Stimulated activated CD4-positive, alpha-beta T cell treated with anti-CD3 and anti-CD28 coated beads, Interleukin-4, amount 100 ng/mL, for 24 hours (primary cell): ENCODE measurements around the gene KLHL29.

Source experiments
- DNase-seq: peaks from one replicate; pipeline ENCODE4 v3.0.0-alpha.2; 2020

KLHL29 gene

DNA sequence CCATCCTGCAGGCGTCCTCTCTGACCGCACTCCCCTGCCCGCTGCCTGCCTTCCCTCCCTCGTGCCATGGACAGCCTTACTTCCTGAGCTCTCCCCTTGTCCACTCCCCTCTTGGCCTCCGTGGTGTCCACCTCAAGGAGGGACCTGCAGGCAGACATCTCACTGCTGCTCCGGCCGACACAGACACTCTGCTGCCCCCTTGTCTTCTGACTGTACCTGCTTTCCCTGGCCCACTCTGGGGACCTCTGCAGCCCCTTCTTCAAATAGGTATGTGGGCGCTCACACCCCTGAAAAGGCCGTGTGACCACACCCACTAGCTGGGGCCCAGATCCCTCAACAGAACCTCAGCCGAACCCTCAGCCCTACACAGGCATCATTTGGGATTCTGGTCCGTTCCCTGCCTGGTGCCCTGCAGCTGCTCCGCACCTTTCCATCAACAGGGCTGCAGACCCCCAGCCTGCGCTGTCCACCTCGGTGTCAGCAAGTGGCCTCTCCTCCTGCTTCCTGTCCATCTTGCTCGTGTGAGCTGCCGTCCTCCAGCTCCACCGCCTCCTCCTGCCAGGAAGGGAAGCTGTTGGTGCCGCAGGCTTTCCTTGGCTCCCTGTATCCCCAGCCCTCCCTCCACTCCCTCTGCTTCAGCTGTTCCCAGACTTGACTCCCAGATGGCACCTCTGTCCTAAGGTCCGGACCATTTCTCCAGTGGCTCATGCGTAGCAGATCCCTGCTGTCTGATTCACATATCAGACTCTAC is 94.1 kb downstream of the KLHL29 start:
- no peak for DNase-seq

DNA sequence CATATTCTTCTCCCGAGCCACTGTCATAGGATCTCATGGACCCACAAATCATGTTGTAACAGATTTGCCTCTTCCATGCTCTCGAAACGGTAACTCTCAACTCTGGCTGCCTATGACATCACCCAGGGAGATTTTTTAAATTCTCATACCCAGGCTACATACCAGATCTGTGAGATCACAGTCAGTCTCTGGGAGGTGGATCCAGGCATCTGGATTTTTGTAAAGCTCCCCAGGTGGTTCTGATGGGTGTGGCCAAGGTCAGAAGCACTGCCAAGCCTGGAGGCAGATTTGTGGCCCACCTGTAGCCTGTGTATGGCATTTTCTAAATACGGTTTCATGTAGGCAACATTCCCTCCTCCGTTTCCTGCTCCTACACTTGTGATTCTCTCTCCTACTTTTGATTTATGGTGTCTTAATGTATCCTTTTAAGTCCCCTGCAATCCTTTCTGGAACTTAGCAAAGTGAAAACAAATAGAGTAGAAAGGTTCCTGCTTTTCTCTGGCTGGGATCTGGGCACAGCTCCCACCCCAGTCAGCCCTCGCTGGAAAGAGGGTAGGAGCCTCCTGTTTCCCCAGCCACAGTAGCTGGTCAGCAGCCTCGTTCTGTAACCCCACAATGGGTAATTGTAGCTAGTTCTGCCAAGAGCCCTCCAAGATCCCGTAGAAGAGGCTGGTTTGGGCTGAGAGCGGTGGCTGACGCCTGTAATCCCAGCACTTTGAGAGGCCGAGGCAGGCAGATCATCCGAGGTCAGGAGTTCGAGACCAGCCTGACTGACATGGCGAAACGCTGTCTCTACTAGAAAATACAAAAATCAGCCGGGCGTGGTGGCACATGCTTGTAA is 96.2 kb downstream of the KLHL29 start:
- no peak for DNase-seq

DNA sequence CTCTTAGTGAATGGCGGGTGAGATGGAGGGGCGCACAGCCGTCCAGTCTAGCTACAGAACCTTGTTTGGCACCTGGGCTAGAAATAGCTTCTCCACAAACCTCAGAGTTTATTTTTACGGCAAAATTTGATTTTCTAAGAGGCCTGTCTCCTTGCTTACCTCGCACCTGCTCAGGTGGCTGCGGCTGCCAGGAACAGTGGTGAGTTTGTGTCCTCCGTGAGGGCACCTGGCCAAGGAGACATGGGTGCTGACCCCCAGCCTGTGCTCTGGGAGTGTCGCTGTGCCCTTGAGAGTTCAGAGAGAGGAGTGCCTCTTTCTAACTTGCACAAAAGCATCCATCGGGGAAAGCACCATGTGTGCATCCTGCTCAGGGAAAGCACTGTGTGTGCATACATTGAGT is 97.2 kb downstream of the KLHL29 start:
- DNase-seq: no peak

DNA sequence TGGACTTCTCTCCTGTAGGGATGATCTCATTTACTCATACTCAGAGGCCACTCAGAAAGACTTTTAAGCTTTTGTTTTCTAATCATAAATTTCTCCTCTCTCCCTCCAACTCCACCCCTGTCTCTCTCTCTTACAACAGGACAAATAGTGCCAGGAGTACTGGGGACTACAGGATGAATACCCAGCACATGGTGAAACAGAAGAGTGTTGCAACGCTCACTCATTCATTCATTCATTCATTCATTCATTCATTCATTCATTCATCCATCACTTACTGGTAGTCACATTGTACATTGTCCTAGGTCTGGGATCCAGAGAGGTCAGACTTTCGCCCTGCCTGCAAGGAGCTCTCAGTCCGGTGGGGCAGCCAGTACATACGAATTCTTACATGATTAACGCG is 97.6 kb downstream of the KLHL29 start:
- no peak for DNase-seq

DNA sequence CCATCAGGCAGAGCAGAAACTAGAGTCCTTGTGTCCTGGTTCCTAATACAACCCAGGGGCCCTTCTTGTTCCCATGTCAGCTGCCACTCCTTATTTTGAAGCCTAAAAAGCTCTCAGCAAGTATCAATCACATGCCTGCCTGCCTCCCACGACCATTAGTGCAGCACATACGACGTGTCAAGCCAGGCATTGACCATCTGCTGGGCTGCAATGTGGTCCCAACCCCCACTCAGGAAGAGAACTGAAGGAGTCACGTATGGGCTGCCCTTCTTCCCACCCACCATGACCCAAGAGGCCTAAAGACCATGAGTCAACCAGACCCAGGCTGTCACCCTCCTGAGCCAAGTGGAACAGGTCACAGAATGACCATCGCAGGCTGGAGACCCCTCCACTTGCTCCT is 98.8 kb downstream of the KLHL29 start:
- no peak for DNase-seq

DNA sequence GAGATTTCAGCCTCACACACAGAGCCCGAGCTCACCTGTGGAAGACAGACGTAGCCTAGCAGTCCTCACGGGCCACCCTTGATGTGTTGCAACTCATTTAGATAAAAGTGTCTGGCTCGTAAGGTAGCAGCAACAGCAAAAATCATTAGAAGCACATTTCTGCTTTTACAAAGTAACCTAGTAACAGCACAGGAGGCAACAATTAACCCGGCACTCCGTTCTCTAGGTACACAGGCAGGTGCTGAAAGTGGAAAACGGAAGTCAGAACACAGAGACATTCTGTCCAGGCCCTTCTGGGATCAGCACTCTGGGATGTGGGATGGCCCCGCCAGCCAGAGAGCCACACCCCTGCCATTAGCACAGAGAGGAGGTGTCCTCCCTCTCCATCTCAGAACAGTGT is 99.3 kb downstream of the KLHL29 start:
- no peak for DNase-seq

DNA sequence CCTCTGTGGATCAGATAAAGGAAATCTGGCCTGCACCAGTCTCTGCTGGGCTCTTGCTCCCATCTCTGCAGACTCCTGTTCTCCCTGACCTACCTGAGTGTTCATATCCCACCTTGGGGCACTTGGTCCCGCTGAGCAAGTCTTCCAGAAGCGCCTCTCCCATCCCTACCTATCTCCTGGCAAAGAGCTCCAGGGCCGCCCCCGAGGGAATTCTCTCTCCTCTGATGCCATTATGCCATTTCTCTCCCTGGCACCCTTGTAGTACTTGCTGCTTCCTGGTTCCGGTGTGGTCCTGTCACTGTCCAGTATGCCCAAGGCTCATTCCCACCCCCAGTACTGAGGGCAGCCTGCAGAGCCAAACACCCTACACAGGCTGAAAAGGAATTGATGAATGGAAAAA is 99.8 kb downstream of the KLHL29 start:
- DNase-seq: no peak

DNA sequence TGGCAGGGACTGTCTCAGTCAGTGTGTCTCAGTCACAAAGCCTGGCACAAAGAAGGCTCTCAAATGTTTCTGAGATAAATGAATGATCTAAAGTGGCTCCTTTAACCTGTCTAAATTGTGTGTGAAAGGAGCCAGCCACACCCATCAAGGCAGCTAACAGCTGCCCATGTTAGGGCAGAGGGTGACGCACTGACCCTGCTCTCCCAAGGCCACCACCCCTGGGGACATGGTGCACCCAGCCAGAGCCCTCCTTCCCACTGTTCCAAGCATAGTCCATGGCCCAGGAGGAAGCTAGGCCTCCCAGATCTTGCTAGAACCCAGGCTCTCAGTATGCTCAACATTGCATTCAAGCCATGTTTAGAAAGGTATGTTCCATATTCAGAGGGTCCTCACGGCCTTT is 100.3 kb downstream of the KLHL29 start:
- DNase-seq: no peak

DNA sequence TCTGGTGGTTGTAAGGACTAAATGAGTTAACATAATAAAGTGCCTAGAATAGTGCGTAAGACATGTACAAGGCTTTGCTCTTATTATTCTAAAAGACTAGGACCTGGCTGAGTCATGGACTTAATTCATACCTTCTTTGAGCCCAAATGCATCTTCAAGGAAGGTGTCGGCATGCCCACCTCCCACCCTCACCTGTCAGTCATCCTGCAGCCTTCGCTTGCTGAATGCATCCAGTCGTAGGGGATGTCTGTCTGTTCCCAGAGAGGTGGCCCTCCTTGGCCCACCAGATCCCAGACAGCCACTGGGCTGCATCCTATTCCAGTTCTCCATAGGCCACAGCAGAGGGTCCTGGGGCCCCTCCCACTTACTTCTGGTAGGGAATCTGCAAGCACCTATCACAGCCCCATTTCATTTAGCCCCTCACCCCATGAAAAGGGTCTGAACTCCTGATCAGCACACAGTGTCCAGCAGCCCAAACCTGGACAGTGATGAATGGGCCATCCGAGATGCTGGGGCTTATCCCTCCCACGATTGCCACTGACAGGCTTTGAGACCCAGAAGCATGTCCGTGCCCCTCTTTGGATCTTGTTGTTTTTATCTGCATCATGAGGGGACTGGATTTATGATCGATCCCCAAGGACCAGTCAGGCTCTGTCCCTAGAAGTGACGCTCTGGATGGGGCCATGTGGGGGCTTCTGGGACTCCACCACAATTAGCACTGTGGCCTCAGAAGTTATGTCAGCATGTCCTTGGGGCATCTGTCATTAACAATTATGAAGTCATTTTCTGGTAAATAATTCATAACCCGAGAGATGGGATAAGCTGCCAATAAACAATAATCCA is 101.1 kb downstream of the KLHL29 start:
- DNase-seq: no peak

DNA sequence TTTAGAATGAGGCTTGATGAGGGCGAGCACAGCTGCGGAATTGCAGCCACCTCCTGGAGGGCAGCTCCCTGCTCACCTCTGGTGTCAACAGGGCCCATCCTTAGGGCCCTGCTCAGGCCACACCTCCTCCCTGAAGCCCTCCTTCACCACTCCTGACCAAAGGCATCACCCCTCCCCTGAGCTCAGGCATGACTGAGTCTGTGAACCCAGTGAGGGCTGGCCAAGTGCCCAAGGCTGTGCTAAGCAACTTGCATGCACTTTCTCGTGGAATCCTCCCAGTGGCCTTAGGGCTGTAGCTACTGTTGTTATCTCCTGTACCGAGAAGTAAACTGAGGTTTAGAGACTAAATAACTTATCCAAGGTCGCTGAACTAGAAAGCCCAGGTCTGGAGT is 101.7 kb downstream of the KLHL29 start:
- DNase-seq: no peak

DNA sequence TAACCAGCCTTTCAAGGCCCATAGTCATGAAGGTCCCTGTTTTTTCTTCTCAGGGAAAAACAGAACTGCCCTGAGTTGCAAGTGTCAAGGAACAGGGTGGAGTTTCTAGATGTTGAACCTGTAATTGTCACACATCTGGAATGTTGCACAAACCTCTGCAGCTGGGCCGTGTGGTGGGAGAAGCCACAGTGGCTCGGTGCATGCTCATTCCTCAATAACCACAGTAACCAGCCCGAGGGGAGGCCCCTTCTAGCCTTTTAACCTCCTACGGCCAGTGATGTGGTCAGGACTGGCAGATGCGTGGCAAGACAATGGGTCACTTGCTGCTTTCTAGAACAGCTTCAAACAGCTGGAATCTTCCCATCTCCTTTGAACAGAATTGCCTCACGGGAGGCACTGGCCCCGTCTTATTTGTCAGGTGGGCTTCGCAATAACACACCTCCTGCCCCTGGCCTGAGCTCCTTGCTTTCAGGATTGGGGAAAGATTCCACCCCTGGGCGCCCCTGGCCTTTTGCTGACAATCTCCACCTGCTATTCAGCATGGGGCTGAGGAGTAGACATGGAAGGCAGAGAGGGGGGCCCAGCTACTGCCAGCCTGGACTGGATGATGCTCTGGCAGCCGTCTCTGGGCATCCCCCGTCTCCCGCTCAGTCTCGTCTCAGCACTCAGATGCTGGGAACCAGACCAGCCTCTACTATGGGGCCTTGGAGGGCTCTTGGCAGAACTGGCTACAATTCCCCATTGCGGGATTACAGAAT is 102.9 kb downstream of the KLHL29 start:
- no peak for DNase-seq

DNA sequence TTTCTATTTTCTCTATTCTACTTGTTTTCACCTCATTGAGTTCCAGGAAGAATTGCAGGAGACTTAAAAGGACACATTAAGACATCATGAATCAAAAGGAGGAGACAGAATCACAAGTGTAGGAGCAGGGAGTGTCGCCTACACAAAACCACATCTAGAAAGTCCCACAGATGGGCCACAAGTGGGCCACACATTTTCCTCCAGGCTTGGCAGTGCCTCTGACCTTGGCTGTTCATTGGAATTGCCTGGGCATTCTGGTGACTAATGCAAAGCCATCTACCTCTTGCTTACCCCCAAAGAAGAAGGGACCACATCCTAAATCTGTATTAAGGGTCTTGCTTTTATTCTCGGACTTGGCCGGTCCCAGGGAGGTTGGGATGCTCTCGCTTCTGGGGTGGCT is 103.6 kb downstream of the KLHL29 start:
- no peak for DNase-seq

DNA sequence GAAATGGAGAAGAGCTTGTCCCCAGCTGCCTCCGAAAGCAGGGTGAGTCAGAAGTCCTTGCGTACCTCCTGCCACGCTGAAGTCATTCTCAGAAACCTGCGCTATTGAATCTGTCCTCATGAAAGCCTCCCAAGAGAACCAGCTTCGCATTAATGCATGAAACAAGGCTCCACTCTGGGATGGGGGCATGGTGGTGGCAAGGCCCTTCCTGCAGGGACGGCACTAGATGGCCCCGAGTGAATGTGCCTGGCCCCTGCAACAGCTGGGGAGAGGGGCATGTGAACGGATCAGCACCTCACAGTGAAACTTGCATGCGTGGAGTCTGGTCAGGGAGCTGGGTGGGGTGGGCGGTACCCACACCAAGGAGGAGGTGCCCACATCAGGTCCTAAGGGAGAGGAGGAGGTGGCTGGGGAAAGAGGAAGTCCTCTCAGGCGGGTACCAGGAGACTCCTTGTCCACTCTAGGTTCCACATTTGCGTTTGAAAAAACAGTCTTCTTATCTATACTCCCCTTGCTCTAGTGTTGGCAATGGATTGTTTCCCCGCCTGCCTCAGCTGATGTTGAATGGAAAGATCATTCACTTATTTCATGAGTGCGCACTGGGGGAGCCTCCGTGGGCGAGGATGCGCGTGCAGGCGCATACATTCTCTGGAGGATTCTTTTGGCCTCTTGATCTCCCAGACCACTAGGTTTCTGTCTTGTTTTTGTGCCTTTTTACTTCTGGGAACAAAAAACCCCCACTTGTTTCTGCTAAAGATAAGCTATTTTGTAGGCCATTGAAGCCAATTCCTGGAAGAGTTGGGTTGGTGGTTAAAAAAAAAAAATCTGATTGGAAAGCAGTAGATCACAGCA is 104.7 kb downstream of the KLHL29 start:
- DNase-seq: peak; percentile 10

DNA sequence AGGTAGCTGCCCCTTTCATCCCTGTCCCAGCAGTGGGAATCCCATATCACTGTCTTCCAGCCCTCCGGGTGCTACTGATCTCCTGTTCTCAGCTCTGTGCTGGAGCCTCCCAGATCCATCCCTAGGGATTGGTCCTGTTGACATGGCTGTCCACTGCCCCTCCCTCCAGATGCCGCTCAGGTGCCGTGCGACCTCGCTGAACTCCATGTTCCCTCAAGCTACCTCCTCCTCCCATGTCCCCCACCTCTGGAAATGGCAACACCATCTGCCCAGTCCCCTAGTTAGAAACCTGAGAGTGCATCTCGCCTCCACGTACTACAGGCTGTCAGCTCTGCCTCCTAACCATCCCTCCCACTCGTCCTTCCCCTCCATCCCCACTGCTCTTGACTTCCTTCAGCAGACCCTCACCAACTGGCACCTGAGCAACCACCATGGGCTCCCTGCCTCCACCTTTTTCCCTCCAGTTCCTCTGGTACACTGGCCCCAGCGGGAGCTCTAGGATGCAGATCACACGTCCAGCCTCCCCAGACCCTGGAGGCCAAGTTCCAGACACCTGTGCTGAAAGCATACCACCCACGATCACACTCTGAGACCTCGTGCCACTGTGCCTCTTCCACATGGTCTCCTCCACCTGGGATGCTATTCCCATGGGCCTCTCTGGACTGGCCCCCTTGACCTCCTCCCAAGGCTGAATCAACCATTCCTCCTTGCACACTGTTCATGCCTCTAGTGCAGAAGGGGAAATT is 106.8 kb downstream of the KLHL29 start:
- DNase-seq: no peak

DNA sequence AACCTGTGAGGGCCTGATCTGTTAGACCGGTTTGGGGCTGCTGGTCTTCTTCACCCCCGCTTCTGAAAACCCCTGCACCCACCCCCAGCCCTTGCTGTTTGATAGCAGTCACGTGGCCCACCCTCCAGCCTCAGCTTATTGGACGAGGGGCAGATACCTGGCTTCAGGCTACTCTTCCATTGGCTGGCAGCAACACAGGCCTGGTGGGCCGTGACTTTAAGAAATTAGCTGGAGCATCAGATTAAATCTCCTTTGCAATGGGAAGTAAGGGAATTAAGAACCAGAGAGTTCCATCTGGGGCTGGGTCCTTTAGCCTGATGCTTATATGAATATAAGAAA is 107.3 kb downstream of the KLHL29 start:
- DNase-seq: no peak

DNA sequence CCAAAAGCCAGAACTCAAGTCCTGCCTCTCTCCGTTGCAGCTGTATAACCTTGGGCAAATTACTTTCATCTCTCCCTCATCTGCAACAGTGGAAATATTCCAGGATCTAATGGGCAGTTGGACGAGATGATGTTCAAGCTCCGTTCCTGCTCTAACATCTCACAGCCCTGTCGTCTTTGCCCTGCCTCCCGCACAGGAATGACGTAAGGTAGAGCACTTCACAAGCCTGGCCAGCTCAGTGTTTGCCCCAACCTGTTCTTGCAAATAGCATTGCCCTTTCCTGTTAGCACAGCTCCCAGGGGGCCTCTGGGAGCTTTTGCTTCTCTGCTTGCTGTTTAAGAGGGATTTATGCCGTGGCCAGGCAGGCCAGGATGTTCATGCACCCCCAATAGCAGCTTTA is 107.9 kb downstream of the KLHL29 start:
- DNase-seq: no peak

DNA sequence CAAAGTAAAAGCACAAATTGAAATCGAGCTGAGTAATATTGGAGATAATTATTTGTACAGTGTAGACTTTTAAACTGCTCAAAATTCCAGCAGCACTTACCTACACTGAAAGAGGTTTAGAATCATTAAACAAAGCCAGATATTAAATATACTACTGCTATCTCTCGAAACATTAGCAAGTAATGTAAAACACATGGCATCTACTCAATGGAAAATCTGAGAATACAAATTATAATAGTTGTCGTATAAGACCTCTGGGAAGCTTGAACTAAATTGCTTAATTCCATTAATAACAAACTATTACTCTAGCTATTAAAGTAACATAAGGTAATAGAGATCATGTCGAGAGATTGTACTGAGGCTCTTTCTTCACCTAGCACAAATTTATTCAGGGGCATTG is 108.9 kb downstream of the KLHL29 start:
- no peak for DNase-seq

DNA sequence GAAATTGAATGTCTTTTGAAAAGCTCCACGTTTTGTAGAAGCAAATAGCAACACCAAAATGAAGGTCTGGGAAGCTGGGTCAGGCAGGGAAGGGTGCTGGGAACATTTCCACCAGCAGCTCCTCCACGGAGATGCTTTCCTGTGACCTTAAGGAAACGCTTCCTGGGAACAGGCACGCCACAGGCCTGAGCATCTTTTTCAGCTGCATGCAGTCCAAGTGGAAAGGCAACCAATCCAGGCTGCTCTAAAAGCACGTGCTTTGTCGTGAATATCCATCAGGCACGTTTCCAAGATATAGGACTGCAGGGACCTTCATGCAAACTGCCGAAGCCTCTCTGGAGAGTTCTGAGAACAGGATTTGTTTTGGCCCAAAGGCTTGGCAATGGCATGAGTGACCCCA is 109.3 kb downstream of the KLHL29 start:
- DNase-seq: no peak

DNA sequence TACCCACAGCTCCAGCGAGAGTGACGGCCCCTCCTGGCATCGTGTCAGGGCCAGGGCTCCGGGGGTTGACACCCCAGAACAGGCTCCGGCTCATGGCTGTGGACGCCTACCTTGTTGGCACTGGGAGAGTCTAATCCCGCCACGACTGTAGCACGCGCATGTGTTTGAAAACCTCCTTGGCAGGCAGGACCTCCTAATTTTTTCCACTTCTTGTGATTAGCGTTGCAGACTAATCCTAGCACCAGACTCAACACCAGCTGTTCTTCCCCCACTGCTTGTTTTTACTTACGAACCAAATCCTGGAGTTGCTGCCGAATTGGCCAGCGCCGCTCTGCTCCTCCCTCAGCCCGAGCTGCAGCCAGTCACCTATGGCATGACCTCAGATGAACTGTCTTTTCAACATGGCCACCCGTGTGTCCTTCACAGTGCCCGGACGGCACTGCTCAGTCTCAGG is 110.7 kb downstream of the KLHL29 start:
- DNase-seq: no peak

DNA sequence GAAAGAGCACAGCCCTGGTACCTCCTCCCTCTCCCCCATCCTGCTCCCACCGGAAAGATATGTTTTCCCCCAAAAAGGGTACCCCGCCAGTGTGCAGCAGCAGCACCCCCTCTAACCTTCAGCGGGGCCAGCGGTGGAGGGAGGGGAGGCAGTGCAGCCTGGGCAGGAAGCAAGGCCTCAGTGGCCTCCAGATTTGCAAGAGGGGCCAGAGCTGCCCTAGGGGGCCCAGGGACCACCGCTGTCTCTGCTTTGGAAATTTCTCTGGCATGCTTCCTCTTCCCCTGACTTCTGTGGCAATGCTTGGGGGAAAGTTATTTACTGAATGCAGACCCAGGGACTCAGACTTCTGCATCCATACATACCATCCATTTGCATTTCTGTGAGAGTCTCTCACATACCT is 111.5 kb downstream of the KLHL29 start:
- no peak for DNase-seq

DNA sequence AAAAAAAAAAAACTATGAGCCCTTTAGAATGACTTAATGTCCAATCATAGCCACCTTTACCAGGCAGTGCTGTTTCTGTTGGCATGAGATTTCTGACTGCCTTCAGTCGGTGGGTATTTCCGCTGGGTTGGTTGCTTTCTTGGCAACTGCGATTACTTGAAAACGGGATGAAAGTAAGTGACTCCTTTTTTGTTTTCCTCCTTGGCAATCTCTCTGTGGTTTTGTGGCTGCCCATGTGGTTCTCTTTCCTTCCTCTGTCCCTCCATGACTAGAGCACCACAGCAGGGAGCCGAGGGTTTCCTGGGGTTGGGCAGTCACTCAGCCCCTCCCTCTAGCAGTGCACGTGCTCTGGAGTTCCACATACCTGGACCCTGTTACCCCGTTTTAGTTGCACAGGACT is 112.1 kb downstream of the KLHL29 start:
- DNase-seq: peak; percentile 9
